Limb (tissue), 2 donors: ENCODE results near the gene HORMAD2.
A peak's percentile ranks its signal among the peaks of the same experiment; 100 is the strongest.

ENCODE experiments used
- DNase-seq, 2 donors: peaks; one replicate each; pipeline ENCODE4 v3.0.0-alpha.2; 2016; ENCODE audit errors: extremely low spot score in 2 of 2

Gene HORMAD2

GRCh38 chr22:30104501-30105156 lies 24.4 kb downstream of the HORMAD2 start:
- DNase-seq = no peak

DNA sequence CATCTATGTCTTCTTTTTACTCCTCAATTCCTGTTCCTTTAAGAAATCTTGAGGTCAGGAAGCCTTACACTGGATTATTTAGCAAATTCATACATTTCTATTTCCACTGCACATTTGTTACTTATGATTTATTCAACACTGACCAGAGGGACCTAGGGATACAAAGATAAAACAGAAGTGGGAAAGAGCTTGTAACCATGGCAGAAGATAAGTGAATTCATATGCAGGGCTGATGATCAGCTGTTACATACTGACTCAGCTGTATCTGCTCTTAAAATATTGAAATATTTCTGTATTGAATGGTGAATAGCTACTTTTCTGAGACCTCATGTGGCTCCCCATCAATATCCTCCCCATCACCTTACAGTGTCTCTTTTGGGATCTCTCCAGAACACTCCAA lies 25.2 kb downstream of the HORMAD2 start:
- DNase-seq = no peak

DNA sequence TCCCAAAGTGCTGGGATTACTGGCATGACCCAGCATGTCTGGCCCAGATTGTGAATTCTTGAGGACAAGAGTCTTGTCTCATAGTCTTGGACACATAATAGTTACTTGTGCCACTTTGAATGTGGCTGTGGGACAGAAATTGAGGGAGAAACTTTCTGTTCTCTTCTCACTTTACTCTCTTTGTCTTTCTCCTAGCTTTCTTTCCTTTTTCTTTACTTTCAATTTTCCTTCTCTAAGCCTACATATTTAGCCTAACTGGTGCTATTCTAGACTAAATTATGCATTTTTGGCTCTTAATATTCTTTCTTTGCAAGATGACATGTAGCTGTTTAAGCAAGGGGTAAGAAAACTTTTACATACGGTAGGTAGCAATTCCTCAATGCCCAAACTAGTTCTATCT lies 33.2 kb downstream of the HORMAD2 start:
- no peak for DNase-seq

- no peak for DNase-seq
These were observed 34.1 kb downstream of the HORMAD2 start for GRCh38 chr22:30114361-30114760.

- DNase-seq = no peak
These were observed 35.4 kb downstream of the HORMAD2 start for GRCh38 chr22:30115705-30116104.

DNA sequence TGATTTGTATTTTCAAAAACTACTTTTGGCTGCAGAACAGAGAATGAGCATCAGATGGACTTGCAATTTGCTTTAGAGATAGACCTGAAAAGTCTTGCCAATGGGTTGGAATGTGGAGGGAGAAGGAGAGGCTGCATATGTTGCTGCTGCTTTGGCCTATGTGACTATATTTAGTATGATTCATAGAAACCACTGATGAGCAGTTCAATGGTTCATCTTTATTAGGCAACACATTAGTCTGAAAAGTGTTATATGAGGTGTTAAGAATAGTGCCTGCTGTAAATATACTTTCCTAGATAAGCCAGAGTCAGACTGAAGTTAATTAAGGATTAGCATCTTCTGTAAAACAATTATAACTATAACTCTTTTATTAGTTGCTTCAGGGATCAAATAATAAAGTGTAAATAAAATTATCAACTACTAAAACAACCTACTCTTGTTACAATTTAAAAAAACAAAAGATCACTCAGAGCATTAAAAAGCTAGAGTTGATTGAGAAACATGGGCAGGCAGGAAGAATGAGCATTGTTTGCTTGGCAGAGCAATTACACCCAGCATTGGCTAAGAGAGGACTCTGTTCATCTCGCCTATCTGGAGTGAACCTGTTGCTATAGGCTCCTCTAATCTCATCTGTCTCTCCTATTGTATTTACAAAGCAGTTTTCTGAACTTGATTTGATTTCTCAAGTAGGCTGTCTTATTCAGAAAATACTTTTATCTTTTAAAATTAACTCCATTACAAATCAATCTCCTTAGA lies 36.3 kb downstream of the HORMAD2 start:
- no peak for DNase-seq

- DNase-seq = no peak
These were observed 37.0 kb downstream of the HORMAD2 start for GRCh38 chr22:30117256-30117655.

DNA sequence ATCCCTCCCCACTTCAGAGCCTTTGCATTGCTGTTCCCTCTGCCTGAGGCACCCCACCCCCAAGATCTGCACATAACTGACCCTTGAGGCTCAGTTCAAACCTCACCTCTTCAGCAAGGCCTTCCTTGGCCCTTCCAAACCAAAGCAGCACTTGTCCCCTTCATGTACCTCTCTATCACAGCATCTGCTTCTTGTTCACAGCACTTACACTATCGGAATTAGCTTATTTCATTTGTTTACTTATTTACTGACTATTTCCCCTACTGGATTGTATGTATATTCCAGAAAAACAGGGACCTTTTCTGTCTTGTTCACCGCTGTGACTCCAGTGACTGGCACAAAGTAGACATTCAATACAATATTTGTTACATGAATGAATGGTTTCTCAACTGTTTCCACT lies 38.0 kb downstream of the HORMAD2 start:
- DNase-seq = no peak

GRCh38 chr22:30121960-30122359 lies 41.7 kb downstream of the HORMAD2 start:
- no peak for DNase-seq

DNA sequence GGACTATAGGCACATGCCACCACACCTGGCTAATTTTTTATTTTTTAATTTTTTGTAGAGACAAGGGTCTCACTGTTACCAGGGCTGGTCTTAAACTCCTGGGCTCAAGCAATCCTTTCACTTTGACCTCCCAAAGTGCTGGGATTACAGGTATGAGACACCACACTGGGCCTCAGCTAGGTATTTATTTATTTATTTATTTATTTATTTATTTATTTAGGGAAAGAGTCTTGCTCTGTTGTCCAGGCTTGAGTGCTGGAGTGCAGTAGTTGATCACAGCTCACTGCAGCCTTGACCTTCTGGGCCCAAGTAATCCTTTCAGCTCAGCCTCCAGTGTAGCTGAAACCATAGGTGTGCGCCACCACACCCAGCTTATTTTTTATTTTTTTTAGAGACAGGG lies 43.2 kb downstream of the HORMAD2 start:
- no peak for DNase-seq

DNA sequence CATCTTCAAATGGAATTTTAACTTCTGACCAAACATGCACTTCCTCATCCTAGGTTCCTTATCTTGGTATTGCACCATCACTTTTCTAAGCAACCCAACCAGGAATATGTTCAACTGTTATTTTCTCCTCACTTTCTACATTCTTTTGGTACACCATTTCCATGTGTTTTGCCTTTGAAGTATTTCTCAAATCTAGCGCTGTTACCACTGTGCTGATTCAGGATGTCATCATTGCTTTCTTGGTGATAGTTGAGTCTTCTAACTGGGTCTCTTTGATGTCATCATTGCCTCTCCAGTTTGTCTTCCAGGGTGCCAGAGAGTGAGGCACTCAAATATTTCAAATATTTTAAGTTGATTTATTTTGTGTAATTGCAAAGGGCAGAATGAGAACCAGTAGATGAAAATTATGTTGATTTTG lies 47.5 kb downstream of the HORMAD2 start:
- no peak for DNase-seq

DNA sequence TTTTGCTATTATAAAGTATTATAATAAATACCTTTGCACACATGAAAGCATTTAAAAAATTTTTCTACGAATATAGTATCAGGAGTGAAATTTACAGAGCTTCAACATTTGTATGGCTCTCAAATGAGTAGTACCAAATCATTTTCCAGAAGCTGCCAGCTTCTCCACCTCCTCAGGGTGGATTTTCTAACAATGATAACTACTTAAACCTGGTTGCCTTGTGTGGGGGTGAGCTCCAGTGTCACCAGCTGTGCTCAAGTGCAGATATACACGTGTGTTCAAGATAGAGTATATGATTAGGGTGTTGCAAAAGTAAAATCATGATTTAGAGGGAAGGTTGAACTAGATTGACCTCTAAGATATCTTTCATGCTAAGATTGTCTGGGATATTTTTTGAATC lies 48.2 kb downstream of the HORMAD2 start:
- no peak for DNase-seq

GRCh38 chr22:30129636-30130035 lies 49.4 kb downstream of the HORMAD2 start:
- no peak for DNase-seq

DNA sequence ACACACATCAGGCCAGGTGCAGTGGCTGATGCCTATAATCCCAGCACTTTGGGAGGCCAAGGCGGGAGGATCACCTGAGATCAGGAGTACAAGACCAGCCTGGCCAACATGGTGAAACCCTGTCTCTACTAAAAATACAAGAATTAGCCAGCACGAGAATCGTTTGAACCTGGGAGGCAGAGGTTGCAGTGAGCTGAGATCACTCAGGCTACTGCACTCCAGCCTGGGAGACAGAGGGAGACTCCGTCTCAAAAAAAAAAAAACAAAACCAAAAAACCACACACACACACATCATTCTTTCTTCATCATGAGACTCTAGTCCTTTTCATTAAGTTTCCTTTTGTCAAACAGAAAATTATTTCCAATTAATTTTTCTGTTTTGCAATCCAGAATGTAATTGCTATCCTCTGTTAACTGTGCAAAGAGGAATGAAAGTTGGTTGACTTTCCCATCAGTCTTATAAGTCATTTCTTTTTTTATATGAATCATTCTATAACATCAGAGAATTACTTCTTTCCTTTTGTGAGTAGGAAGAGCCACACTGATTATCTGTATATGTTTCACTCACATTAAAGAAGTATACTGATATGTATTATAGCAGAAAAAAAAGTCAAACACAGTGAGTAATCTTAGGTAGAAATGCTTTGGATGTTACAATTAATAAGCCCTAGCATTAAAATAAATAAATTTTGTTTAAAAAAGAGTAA lies 52.2 kb downstream of the HORMAD2 start:
- DNase-seq = no peak

GRCh38 chr22:30140414-30140813 lies 60.1 kb downstream of the HORMAD2 start:
- DNase-seq = no peak

- DNase-seq = no peak
These were observed 63.0 kb downstream of the HORMAD2 start for GRCh38 chr22:30143265-30143664.

DNA sequence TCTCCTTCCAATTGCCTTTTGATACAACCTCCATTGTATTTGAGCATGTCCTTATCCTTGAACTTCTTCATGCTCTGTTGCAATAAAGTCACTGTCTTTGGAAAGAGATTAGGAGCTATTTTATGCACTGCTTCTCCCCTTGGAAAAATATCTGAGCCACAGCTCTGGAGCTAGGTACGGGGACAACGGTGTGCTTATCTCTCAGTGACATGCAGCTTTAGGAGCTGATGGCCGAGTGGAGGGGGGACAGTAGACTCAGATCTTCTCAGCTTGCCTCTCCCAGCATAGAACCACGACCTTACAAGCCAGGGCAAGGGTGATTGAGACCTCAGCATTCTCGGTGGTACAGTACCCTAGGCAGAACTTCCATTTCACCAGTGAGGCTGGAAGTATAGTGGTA lies 64.1 kb downstream of the HORMAD2 start:
- DNase-seq = no peak

DNA sequence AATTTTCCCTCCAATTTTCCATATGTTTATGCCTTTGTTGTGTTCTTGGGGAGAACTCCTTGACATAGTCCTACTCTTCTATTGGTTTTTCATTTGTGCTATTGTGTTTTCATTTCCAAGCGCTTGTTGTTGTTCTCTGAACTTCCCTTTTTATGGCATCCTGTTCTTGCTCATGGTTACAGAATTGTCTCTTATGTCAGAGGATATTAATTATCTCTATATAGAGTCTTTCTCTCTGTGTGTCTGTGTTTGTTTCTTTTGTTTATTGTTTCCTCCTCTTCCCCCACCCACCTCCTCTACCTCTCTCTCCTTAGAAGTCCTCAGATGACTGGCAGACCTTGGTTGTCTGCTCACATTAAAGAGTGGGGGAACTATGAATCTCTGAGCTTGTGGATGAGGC lies 69.9 kb downstream of the HORMAD2 start:
- no peak for DNase-seq

- no peak for DNase-seq
These were observed 78.0 kb downstream of the HORMAD2 start for GRCh38 chr22:30158277-30158676.

DNA sequence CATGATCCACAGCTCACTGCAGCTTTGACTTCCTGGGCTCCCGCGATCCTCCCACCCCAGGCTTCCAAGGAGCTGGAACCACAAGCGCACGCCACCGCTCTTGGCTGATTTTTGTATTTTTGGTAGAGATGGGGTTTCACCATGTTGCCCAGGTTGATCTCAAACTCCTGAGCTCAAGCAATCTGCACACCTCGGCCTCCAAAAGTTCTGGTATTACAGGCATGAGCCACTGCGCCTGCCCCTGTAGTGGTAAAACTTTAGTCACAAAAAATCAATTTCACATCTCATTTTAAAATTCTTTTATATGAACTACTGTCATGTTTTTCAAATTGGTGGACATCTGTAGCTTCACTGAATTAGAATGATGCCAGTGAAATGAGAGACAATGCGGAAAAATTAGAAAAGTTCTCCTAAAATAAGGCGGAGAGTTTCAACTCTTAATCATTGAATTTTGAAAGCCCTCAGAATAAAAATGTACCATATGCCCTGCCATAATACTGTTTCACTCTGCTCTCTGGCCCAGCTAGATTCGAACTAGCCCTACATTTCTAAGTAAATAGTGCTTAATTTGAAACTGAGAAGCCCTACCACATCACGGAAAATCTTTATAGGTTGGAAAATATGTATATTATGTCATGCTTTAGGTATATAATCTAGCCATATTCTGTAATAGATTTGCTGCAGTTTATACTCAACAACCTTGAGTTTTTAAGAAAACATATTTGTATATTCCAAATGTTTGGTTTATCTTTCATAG lies 78.7 kb downstream of the HORMAD2 start:
- peak in 1 of 2 donors; percentile 24 for DNase-seq

- DNase-seq = peak; percentile 40 to 73
These were observed 79.5 kb downstream of the HORMAD2 start for GRCh38 chr22:30159561-30160353.
